PC-3 (cell line): Measurements from ENCODE around the gene DGKB. TPM values are rescaled to one million over a fixed set of nuclear protein-coding genes. Genes with fewer than 3 reads are reported as not detected.

ENCODE experiments used
- ATAC-seq: fragments of 200-7000 bp; cut with Tn5 transposase; 2 replicates; pipeline ENCODE4 v1.9.1; 2020; ENCODE audit warnings: mild to moderate bottlenecking, moderate library complexity
- BruUV-seq: library from RNA; stranded (reverse); fragments of 400-500 nt; replicated peaks from 2 replicates; lab custom pipeline; 2021; lab: Mats Ljungman, UMichigan
- CTCF ChIA-PET: fragments of 300-600 bp; sonication (Branson Sonifier 250); formaldehyde crosslinking; loops from one replicate; lab custom pipeline; 2022; ENCODE audit warnings: antibody characterized with exemption; lab: Charles Lee
- POLR2A ChIA-PET: fragments of 300-600 bp; sonication (Branson Sonifier 250); formaldehyde crosslinking; loops from one replicate; lab custom pipeline; 2022; ENCODE audit warnings: antibody characterized with exemption; ENCODE audit not compliant: unreplicated experiment; lab: Charles Lee
- DNase-seq: peaks from one replicate; pipeline ENCODE4 v3.0.0-alpha.2; 2015
- H2AFZ ChIP-seq: fragments of 300-600 bp; sonication (generic); 2 replicates; pipeline ENCODE4 v1.6.0; 2016; ENCODE audit warnings: antibody characterized with exemption, low read length
- H3F3A ChIP-seq: fragments of 300-600 bp; sonication (generic); one replicate; pipeline ENCODE4 v1.6.0; 2017; ENCODE audit warnings: antibody characterized with exemption, low read length, control low read depth, mild to moderate bottlenecking; ENCODE audit not compliant: unreplicated experiment
- H3K27ac ChIP-seq: fragments of 300-600 bp; sonication (generic); 2 replicates; pipeline ENCODE4 v1.5.1; 2016; ENCODE audit warnings: mild to moderate bottlenecking, low read length
- H3K27me3 ChIP-seq: fragments of 300-600 bp; sonication (generic); 2 replicates; pipeline ENCODE4 v1.6.1; 2016; ENCODE audit warnings: low read length, mixed read lengths
- H3K36me3 ChIP-seq: fragments of 300-600 bp; sonication (generic); 2 replicates; pipeline ENCODE4 v1.6.1; 2016; ENCODE audit warnings: low read depth, mixed run types, low read length, mixed read lengths
- H3K4me1 ChIP-seq: fragments of 300-600 bp; sonication (generic); 2 replicates; pipeline ENCODE4 v1.5.1; 2016; ENCODE audit warnings: low read length; ENCODE audit not compliant: insufficient read depth
- H3K4me2 ChIP-seq: fragments of 300-600 bp; sonication (generic); 2 replicates; pipeline ENCODE4 v1.6.0; 2016; ENCODE audit warnings: low read length
- H3K4me3 ChIP-seq: fragments of 300-600 bp; sonication (generic); 2 replicates; pipeline ENCODE4 v1.5.1; 2016; ENCODE audit warnings: mild to moderate bottlenecking, low read length, mixed read lengths
- H3K79me2 ChIP-seq: fragments of 300-600 bp; sonication (generic); 2 replicates; pipeline ENCODE4 v1.6.1; 2017; ENCODE audit warnings: low read length, mixed read lengths
- H3K9ac ChIP-seq: fragments of 300-600 bp; sonication (generic); 2 replicates; pipeline ENCODE4 v1.6.0; 2016; ENCODE audit warnings: mild to moderate bottlenecking, low read length
- H3K9me2 ChIP-seq: fragments of 300-600 bp; sonication (generic); replicated peaks from 2 replicates; pipeline ENCODE4 v1.6.1; 2016; ENCODE audit warnings: mixed run types, low read length, mixed read lengths
- H3K9me3 ChIP-seq: fragments of 300-600 bp; sonication (generic); 2 replicates; pipeline ENCODE4 v1.6.1; 2016; ENCODE audit warnings: low read length, mixed read lengths
- H4K20me1 ChIP-seq: fragments of 300-600 bp; sonication (generic); 2 replicates; pipeline ENCODE4 v1.6.1; 2016; ENCODE audit warnings: low read length, mixed read lengths
- CTCF ChIP-seq: fragments of 300-600 bp; sonication (generic); conservative IDR thresholded peaks from 2 replicates; pipeline ENCODE4 v1.5.1; 2017; ENCODE audit warnings: antibody characterized with exemption, low read depth, mild to moderate bottlenecking, low read length
- EZH2 ChIP-seq: fragments of 300-600 bp; sonication (generic); IDR thresholded peaks from one replicate; pipeline ENCODE4 v1.6.1; 2017; ENCODE audit warnings: antibody characterized with exemption, mild to moderate bottlenecking, low read length; ENCODE audit not compliant: unreplicated experiment
- EZH2phosphoT487 ChIP-seq: fragments of 300-600 bp; sonication (generic); IDR thresholded peaks from 2 replicates; pipeline ENCODE4 v1.6.1; 2018; ENCODE audit warnings: mild to moderate bottlenecking, antibody characterized with exemption, low read length, borderline replicate concordance
- intact Hi-C: fragments of 100-400 bp; cut with micrococcal nuclease; formaldehyde crosslinking; loops from 2 replicates; pipeline ENCODE4 v1.9.0; 2023
- total RNA-seq: library from RNA; depleted of rRNA; stranded (reverse); fragments of >200 nt; gene quantifications from 2 replicates; pipeline ENCODE4 v1.2.3, GENCODE V29; 2014

Gene DGKB
- total RNA-seq, 1 experiment from 2014 or later: 0.15 TPM

- BruUV-seq: no TSS peak
- H3K4me3 ChIP-seq: no peak overlapping the region
- no peak overlapping the region for H2AFZ ChIP-seq
- no peaks in the 10 kb centered on the region for H3F3A ChIP-seq
- ChIA-PET POLR2A (no interaction called here), CTCF (no interaction called here)
- no peak for DNase-seq
- H3K27me3 ChIP-seq: no peaks in the 10 kb centered on the region
- H3K9ac ChIP-seq: no peak overlapping the region
- no peaks in the 10 kb centered on the region for H3K36me3 ChIP-seq
- no peak overlapping the region for H3K4me2 ChIP-seq
- no peak for ATAC-seq
- no peaks in the 10 kb centered on the region for H4K20me1 ChIP-seq
- H3K79me2 ChIP-seq: no peaks in the 10 kb centered on the region
- no peak for TF ChIP-seq CTCF
- no peak for TF ChIP-seq EZH2phosphoT487
- TF ChIP-seq EZH2: no peak
- no peak overlapping the region for H3K27ac ChIP-seq
- H3K9me2 ChIP-seq: no peaks in the 10 kb centered on the region
- no peaks in the 10 kb centered on the region for H3K4me1 ChIP-seq
- H3K9me3 ChIP-seq: no peaks in the 10 kb centered on the region
- intact Hi-C loops: no loop called here
These were observed 95.0 kb downstream of the DGKB start for GRCh38 chr7:14807507-14807906.

GRCh38 chr7:14806891-14807290 lies 95.7 kb downstream of the DGKB start:
- CTCF ChIA-PET: no interaction called here
- TF ChIP-seq CTCF: no peak
- TF ChIP-seq EZH2phosphoT487: no peak
- no peak for TF ChIP-seq EZH2
- BruUV-seq: no TSS peak
- intact Hi-C loops: no loop called here
- H3K4me3 ChIP-seq: no peak overlapping the region
- H3K27ac ChIP-seq: no peak overlapping the region
- H3K4me2 ChIP-seq: no peak overlapping the region
- no peak overlapping the region for H2AFZ ChIP-seq
- no peaks in the 10 kb centered on the region for H3K79me2 ChIP-seq
- H3K9me2 ChIP-seq: no peaks in the 10 kb centered on the region
- H3K27me3 ChIP-seq: no peaks in the 10 kb centered on the region
- no peaks in the 10 kb centered on the region for H3F3A ChIP-seq
- no peaks in the 10 kb centered on the region for H4K20me1 ChIP-seq
- DNase-seq (no peak), ATAC-seq (no peak)
- no peaks in the 10 kb centered on the region for H3K9me3 ChIP-seq
- POLR2A ChIA-PET: interaction anchor here (0.6 kb wide), 1 partner anchor 125 kb away, joined by 5 read pairs; no protein-coding TSS in a partner anchor
- no peak overlapping the region for H3K9ac ChIP-seq
- no peaks in the 10 kb centered on the region for H3K36me3 ChIP-seq
- no peaks in the 10 kb centered on the region for H3K4me1 ChIP-seq

GRCh38 chr7:14805105-14805719 lies 97.3 kb downstream of the DGKB start:
- intact Hi-C loops: loop anchor here (2.0 kb wide), 1 partner anchor 14 kb away; no protein-coding TSS in a partner anchor
- no TSS peak for BruUV-seq
- Histone ChIP-seq H3K27me3 (no peaks in the 10 kb centered on the region), H3K27ac (no peak overlapping the region), H3K36me3 (no peaks in the 10 kb centered on the region), H3K79me2 (no peaks in the 10 kb centered on the region), H2AFZ (no peak overlapping the region), H3K9me3 (no peaks in the 10 kb centered on the region), H4K20me1 (no peaks in the 10 kb centered on the region), H3K4me1 (no peaks in the 10 kb centered on the region), H3K4me2 (no peak overlapping the region), H3K4me3 (no peak overlapping the region), H3K9ac (no peak overlapping the region), H3F3A (no peaks in the 10 kb centered on the region), H3K9me2 (no peaks in the 10 kb centered on the region)
- TF ChIP-seq EZH2phosphoT487 (no peak), EZH2 (no peak), CTCF (no peak)
- DNase-seq (no peak), ATAC-seq (no peak)
- ChIA-PET POLR2A (no interaction called here), CTCF (no interaction called here)
